Measurements from ENCODE around the gene SMAD1.

- no peak for TF ChIP-seq GATA3 (IDR thresholded peaks at IDR 0.05; ENCODE audit: low read depth, low read length)
- no peak for TF ChIP-seq GATA2 (IDR thresholded peaks at IDR 0.05; ENCODE audit: low read depth, low read length)
These were observed 64.7 kb downstream of the SMAD1 start for GRCh38 chr4:145546175-145546915.

All from SH-SY5Y (cell line).